ENCODE results near the gene PICK1.

PICK1 gene

DNA sequence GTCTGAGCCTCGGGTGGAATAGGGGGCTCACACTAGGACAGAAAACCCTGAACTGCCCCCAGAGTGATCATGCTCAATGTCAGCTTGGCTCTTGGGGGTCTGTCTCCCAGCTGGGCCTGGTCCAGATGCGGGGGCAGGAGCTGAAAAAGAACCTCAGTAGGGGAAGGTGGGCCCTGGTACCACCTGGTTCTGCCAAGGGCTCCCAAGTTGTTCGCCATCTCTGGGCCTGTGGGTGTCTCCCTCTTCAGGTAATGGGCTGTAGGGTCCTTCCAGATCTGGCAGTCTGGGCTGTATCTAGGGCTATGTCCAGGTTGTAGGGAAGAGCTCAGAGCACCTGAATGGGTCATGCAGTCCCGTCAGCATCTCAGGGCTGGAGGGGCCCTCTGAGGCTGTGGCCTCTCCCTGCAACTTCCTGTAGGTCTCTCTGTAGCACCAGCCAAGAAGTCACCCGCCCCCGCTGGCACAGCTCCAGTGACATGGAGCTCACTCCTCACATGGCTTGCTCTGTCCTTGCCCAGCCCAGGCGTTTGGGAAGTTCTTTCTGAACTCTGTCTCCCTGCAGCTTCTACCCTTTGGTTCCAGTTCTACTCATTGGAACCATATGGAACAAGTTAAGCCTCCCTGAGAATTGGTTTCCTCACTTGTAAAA is 39.8 kb upstream of the PICK1 start:
- ChIA-PET CTCF (no interaction called here), POLR2A (no interaction called here)
- TF ChIP-seq CTCF (IDR thresholded peaks at IDR 0.05; ENCODE audit: control extremely low read depth, extremely low read depth, low read depth, missing control alignments): no peak
- no peak for DNase-seq (ENCODE audit: extremely low spot score)

- TF ChIP-seq CTCF (IDR thresholded peaks at IDR 0.05; ENCODE audit: control extremely low read depth, extremely low read depth, low read depth, missing control alignments): no peak
- DNase-seq (ENCODE audit: extremely low spot score): no peak
- ChIA-PET CTCF (no interaction called here), POLR2A (no interaction called here)
Observed at GRCh38 chr22:38017939-38018885, 39.0 kb upstream of the PICK1 start.

DNA sequence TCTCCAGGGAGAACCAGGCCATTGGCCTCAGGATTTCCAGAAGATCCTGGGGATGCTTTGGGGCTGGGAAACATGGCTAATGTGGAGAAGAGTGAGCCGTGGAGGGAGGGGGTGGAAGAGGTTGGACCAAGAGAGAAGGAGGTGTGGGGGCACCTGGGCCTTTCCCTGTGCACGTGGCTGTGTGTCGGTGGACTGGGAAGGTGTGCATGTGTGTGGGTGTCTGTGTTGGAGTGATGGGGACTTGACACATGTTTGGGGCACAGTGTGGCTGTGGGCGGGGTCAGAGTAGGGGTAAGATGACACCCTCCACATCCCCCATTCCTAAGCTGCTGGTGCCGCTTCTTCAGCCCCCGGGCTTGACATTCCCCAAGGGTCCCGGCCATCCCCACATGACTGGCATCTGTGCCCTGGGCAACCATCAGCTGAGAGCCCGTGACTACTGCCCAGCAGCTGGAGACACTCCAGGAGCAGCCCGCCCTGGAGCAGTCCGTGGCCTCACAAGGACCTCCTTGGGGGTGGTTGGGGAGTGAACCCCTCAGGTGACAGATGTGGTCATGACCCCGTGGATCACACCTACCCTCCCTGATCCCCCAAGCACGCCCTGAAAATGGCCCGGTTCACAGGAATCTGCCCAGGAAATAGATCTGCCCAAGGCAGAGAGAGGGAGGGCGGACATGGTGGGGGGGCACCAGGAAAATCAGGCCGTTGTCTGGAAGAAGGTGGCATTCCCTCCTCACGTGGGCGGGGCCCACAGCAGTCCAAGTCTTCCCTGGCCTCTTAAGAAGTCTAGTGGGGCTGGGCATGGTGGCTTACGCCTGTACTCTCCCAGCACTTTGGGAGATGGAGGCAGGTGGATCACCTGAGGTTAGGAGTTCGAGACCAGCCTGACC is 38.0 kb upstream of the PICK1 start:
- CTCF ChIA-PET: no interaction called here
- no peak for TF ChIP-seq CTCF (IDR thresholded peaks at IDR 0.05; ENCODE audit: control extremely low read depth, extremely low read depth, low read depth, missing control alignments)
- no peak for DNase-seq (ENCODE audit: extremely low spot score)
- POLR2A ChIA-PET: no interaction called here

DNA sequence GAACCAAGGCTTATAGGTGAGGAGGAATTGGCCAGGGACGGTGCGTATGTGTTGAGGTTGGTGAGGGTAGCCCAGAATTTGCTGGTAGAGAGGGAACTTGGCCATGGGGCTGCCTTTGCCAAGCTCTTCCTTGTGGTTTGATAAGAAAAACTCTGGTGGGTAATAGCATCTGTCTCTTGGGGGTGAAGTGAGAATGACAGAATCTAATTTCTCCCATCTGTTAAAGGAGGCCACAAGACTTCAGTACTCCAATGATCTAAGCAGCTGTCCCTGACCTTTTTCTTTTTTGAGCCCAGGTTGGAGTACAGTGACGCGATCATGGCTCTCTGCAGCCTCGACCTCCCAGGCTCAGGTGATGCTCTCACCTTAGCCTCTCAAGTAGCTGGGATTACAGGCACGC is 36.0 kb upstream of the PICK1 start:
- ChIA-PET CTCF (interaction anchor here (1.0 to 1.7 kb wide), 2 partner anchors 31 to 331 kb away, joined by 3 to 4 read pairs; no protein-coding TSS in a partner anchor), POLR2A (no interaction called here)
- no peak for DNase-seq (ENCODE audit: extremely low spot score)
- TF ChIP-seq CTCF (IDR thresholded peaks at IDR 0.05; ENCODE audit: control extremely low read depth, extremely low read depth, low read depth, missing control alignments): no peak

GRCh38 chr22:38023045-38023444 is 34.2 kb upstream of the PICK1 start:
- POLR2A ChIA-PET: no interaction called here
- DNase-seq (ENCODE audit: extremely low spot score): no peak
- CTCF ChIA-PET: no interaction called here
- TF ChIP-seq CTCF (IDR thresholded peaks at IDR 0.05; ENCODE audit: control extremely low read depth, extremely low read depth, low read depth, missing control alignments): no peak

GRCh38 chr22:38025514-38025913 is 31.7 kb upstream of the PICK1 start:
- ChIA-PET POLR2A (no interaction called here), CTCF (interaction anchor here (0.7 kb wide), 1 partner anchor 27 kb away, joined by 3 read pairs; no protein-coding TSS in a partner anchor)

More at GRCh38 chr22:38025514-38025913, 31.7 kb upstream of the PICK1 start:
- no peak for TF ChIP-seq CTCF (IDR thresholded peaks at IDR 0.05; ENCODE audit: control extremely low read depth, extremely low read depth, low read depth, missing control alignments)
- DNase-seq (ENCODE audit: extremely low spot score): no peak
